HepG2 (cell line): Measurements from ENCODE around the gene TTC6. TPM values are rescaled to one million over a fixed set of nuclear protein-coding genes. Genes with fewer than 3 reads are reported as not detected.

Experiments
- DNMT1 ChIP-seq: sonication (generic); formaldehyde crosslinking; IDR thresholded peaks from 2 replicates; pipeline ENCODE4 v1.5.1; 2020; ENCODE audit warnings: mild to moderate bottlenecking, missing genetic modification reagents
- HOXA3 ChIP-seq: sonication (generic); formaldehyde crosslinking; IDR thresholded peaks from 2 replicates; pipeline ENCODE4 v1.5.0; 2020; ENCODE audit warnings: missing genetic modification reagents
- MBD4 ChIP-seq: IDR thresholded peaks from 2 replicates; pipeline ENCODE4 v1.6.1; 2012; ENCODE audit warnings: low read length, inconsistent platforms, borderline replicate concordance
- NCOA5 ChIP-seq: sonication (generic); formaldehyde crosslinking; IDR thresholded peaks from 2 replicates; pipeline ENCODE4 v1.4.0; 2020; ENCODE audit warnings: missing genetic modification reagents
- NFKBIZ ChIP-seq: IDR thresholded peaks from 2 replicates; pipeline ENCODE4 v1.6.1; 2018; ENCODE audit warnings: missing genetic modification reagents, missing compliant biosample characterization
- ZNF468 ChIP-seq: sonication (generic); formaldehyde crosslinking; IDR thresholded peaks from 2 replicates; pipeline ENCODE4 v1.8.0; 2022; ENCODE audit warnings: mild to moderate bottlenecking, moderate library complexity, missing genetic modification reagents
- ZNF839 ChIP-seq: sonication (generic); formaldehyde crosslinking; IDR thresholded peaks from 2 replicates; pipeline ENCODE4 v1.4.0; 2020; ENCODE audit warnings: missing genetic modification reagents, mild to moderate bottlenecking, borderline replicate concordance
- polyA plus RNA-seq, 8 experiments: library from polyadenylated mRNA; depleted of rRNA in 3 of 8; stranded (reverse) in 7 of 8; unstranded in 1 of 8; fragments of >200 nt; fragmentation: Illumina TruSeq in 4 of 8; extraction: Trizol in 4 of 8; gene quantifications; 2 replicates each; pipeline versions ENCODE4 v1.2.1 to v1.2.3, GENCODE V29; 2011 to 2016; ENCODE audit warnings: low read depth in 4 of 8, missing spikeins in 1 of 8, mixed read lengths in 1 of 8; ENCODE audit not compliant: insufficient read depth in 1 of 8
- total RNA-seq, 5 experiments: library from RNA; depleted of rRNA; stranded (reverse); fragments of >200 nt; fragmentation: Illumina TruSeq; extraction: Trizol; gene quantifications; 2 replicates each; pipeline ENCODE4 v1.2.3, GENCODE V29; 2016; ENCODE audit warnings: low read depth in 1 of 5
- TF ChIP-seq, protein P1 (sequence below): sonication (generic); formaldehyde crosslinking; IDR thresholded peaks from 2 replicates; pipeline ENCODE4 v1.5.0; 2020; ENCODE audit warnings: mild to moderate bottlenecking, missing genetic modification reagents, borderline replicate concordance
- TF ChIP-seq, protein P2 (sequence below): sonication (generic); formaldehyde crosslinking; IDR thresholded peaks from 2 replicates; pipeline ENCODE4 v1.4.0; 2020; ENCODE audit warnings: missing genetic modification reagents
- TF ChIP-seq, protein P3 (sequence below): sonication (generic); formaldehyde crosslinking; IDR thresholded peaks from 2 replicates; pipeline ENCODE4 v1.8.0; 2022; ENCODE audit warnings: mild to moderate bottlenecking, missing genetic modification reagents, moderate library complexity
- TF ChIP-seq, protein P4 (sequence below): sonication (generic); formaldehyde crosslinking; IDR thresholded peaks from 2 replicates; pipeline ENCODE4 v1.4.0; 2020; ENCODE audit warnings: missing genetic modification reagents
- TF ChIP-seq, protein P5 (sequence below): sonication (generic); formaldehyde crosslinking; IDR thresholded peaks from 2 replicates; pipeline ENCODE4 v1.4.0; 2020; ENCODE audit warnings: missing genetic modification reagents, borderline replicate concordance

Gene TTC6
- total and polyA plus RNA-seq, 2 of the 13 experiments (the other 11 are each of a cell fraction or from before 2014, with no cell fraction given): 9.3 to 27.4 TPM

DNA sequence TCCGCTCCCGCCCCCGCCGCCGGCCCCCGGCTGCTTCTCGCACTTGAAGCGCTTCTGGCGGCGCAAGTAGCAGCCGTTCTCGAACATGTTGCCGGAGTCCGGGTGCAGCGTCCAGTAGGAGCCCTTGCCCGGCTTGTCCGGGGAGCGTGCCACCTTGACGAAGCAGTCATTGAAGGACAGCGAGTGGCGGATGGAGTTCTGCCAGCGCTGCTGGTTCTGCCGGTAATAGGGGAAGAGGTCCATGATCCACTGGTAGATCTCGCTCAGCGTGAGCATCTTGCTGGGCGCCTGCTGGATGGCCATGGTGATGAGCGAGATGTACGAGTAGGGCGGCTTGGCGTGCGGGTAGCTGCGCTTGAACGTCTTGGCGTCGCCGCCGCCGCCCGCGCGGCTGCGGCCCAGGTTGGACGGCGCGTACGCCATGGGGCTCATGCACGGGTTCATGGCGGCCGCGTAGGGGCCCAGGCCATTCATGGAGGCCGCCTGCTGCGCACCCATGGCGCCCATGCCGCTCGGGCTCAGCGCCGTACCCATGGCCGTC lies 3.4 kb upstream of the TTC6 start (continued):
- TF ChIP-seq, protein P1, sequence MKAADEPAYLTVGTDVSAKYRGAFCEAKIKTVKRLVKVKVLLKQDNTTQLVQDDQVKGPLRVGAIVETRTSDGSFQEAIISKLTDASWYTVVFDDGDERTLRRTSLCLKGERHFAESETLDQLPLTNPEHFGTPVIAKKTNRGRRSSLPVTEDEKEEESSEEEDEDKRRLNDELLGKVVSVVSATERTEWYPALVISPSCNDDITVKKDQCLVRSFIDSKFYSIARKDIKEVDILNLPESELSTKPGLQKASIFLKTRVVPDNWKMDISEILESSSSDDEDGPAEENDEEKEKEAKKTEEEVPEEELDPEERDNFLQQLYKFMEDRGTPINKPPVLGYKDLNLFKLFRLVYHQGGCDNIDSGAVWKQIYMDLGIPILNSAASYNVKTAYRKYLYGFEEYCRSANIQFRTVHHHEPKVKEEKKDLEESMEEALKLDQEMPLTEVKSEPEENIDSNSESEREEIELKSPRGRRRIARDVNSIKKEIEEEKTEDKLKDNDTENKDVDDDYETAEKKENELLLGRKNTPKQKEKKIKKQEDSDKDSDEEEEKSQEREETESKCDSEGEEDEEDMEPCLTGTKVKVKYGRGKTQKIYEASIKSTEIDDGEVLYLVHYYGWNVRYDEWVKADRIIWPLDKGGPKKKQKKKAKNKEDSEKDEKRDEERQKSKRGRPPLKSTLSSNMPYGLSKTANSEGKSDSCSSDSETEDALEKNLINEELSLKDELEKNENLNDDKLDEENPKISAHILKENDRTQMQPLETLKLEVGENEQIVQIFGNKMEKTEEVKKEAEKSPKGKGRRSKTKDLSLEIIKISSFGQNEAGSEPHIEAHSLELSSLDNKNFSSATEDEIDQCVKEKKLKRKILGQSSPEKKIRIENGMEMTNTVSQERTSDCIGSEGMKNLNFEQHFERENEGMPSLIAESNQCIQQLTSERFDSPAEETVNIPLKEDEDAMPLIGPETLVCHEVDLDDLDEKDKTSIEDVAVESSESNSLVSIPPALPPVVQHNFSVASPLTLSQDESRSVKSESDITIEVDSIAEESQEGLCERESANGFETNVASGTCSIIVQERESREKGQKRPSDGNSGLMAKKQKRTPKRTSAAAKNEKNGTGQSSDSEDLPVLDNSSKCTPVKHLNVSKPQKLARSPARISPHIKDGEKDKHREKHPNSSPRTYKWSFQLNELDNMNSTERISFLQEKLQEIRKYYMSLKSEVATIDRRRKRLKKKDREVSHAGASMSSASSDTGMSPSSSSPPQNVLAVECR (CRISPR knock-in tag): peak; percentile 20; the same call in 1 of the 2 replicates
- TF ChIP-seq, protein P2, sequence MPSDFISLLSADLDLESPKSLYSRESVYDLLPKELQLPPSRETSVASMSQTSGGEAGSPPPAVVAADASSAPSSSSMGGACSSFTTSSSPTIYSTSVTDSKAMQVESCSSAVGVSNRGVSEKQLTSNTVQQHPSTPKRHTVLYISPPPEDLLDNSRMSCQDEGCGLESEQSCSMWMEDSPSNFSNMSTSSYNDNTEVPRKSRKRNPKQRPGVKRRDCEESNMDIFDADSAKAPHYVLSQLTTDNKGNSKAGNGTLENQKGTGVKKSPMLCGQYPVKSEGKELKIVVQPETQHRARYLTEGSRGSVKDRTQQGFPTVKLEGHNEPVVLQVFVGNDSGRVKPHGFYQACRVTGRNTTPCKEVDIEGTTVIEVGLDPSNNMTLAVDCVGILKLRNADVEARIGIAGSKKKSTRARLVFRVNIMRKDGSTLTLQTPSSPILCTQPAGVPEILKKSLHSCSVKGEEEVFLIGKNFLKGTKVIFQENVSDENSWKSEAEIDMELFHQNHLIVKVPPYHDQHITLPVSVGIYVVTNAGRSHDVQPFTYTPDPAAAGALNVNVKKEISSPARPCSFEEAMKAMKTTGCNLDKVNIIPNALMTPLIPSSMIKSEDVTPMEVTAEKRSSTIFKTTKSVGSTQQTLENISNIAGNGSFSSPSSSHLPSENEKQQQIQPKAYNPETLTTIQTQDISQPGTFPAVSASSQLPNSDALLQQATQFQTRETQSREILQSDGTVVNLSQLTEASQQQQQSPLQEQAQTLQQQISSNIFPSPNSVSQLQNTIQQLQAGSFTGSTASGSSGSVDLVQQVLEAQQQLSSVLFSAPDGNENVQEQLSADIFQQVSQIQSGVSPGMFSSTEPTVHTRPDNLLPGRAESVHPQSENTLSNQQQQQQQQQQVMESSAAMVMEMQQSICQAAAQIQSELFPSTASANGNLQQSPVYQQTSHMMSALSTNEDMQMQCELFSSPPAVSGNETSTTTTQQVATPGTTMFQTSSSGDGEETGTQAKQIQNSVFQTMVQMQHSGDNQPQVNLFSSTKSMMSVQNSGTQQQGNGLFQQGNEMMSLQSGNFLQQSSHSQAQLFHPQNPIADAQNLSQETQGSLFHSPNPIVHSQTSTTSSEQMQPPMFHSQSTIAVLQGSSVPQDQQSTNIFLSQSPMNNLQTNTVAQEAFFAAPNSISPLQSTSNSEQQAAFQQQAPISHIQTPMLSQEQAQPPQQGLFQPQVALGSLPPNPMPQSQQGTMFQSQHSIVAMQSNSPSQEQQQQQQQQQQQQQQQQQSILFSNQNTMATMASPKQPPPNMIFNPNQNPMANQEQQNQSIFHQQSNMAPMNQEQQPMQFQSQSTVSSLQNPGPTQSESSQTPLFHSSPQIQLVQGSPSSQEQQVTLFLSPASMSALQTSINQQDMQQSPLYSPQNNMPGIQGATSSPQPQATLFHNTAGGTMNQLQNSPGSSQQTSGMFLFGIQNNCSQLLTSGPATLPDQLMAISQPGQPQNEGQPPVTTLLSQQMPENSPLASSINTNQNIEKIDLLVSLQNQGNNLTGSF: no peak
- 0 out of 2 replicates have a peak, but pooled peaks have one; percentile 8 for TF ChIP-seq ZNF468 (CRISPR knock-in tag)
- TF ChIP-seq, protein P3, sequence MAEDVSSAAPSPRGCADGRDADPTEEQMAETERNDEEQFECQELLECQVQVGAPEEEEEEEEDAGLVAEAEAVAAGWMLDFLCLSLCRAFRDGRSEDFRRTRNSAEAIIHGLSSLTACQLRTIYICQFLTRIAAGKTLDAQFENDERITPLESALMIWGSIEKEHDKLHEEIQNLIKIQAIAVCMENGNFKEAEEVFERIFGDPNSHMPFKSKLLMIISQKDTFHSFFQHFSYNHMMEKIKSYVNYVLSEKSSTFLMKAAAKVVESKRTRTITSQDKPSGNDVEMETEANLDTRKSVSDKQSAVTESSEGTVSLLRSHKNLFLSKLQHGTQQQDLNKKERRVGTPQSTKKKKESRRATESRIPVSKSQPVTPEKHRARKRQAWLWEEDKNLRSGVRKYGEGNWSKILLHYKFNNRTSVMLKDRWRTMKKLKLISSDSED: peak; percentile 35; the same call in 1 of the 2 replicates
- TF ChIP-seq, protein P4, sequence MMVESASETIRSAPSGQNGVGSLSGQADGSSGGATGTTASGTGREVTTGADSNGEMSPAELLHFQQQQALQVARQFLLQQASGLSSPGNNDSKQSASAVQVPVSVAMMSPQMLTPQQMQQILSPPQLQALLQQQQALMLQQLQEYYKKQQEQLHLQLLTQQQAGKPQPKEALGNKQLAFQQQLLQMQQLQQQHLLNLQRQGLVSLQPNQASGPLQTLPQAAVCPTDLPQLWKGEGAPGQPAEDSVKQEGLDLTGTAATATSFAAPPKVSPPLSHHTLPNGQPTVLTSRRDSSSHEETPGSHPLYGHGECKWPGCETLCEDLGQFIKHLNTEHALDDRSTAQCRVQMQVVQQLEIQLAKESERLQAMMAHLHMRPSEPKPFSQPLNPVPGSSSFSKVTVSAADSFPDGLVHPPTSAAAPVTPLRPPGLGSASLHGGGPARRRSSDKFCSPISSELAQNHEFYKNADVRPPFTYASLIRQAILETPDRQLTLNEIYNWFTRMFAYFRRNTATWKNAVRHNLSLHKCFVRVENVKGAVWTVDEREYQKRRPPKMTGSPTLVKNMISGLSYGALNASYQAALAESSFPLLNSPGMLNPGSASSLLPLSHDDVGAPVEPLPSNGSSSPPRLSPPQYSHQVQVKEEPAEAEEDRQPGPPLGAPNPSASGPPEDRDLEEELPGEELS (CRISPR knock-in tag): no peak
- TF ChIP-seq NFKBIZ (CRISPR knock-in tag): no peak
- peak; percentile 86 for TF ChIP-seq HOXA3 (CRISPR knock-in tag)
- no peak for TF ChIP-seq ZNF839
- TF ChIP-seq NCOA5 (CRISPR knock-in tag): no peak
- TF ChIP-seq MBD4: no peak
- TF ChIP-seq, protein P5, sequence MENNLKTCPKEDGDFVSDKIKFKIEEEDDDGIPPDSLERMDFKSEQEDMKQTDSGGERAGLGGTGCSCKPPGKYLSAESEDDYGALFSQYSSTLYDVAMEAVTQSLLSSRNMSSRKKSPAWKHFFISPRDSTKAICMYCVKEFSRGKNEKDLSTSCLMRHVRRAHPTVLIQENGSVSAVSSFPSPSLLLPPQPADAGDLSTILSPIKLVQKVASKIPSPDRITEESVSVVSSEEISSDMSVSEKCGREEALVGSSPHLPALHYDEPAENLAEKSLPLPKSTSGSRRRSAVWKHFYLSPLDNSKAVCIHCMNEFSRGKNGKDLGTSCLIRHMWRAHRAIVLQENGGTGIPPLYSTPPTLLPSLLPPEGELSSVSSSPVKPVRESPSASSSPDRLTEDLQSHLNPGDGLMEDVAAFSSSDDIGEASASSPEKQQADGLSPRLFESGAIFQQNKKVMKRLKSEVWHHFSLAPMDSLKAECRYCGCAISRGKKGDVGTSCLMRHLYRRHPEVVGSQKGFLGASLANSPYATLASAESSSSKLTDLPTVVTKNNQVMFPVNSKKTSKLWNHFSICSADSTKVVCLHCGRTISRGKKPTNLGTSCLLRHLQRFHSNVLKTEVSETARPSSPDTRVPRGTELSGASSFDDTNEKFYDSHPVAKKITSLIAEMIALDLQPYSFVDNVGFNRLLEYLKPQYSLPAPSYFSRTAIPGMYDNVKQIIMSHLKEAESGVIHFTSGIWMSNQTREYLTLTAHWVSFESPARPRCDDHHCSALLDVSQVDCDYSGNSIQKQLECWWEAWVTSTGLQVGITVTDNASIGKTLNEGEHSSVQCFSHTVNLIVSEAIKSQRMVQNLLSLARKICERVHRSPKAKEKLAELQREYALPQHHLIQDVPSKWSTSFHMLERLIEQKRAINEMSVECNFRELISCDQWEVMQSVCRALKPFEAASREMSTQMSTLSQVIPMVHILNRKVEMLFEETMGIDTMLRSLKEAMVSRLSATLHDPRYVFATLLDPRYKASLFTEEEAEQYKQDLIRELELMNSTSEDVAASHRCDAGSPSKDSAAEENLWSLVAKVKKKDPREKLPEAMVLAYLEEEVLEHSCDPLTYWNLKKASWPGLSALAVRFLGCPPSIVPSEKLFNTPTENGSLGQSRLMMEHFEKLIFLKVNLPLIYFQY (CRISPR knock-in tag): no peak
- TF ChIP-seq DNMT1 (CRISPR knock-in tag): peak; percentile 60; the same call in 1 of the 2 replicates
